ENCODE results near the gene CEP85.
A peak's percentile ranks its signal among the peaks of the same experiment; 100 is the strongest.

Gene CEP85, protein sequence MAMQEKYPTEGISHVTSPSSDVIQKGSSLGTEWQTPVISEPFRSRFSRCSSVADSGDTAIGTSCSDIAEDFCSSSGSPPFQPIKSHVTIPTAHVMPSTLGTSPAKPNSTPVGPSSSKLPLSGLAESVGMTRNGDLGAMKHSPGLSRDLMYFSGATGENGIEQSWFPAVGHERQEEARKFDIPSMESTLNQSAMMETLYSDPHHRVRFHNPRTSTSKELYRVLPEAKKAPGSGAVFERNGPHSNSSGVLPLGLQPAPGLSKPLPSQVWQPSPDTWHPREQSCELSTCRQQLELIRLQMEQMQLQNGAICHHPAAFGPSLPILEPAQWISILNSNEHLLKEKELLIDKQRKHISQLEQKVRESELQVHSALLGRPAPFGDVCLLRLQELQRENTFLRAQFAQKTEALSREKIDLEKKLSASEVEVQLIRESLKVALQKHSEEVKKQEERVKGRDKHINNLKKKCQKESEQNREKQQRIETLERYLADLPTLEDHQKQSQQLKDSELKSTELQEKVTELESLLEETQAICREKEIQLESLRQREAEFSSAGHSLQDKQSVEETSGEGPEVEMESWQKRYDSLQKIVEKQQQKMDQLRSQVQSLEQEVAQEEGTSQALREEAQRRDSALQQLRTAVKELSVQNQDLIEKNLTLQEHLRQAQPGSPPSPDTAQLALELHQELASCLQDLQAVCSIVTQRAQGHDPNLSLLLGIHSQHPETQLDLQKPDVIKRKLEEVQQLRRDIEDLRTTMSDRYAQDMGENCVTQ

DNA sequence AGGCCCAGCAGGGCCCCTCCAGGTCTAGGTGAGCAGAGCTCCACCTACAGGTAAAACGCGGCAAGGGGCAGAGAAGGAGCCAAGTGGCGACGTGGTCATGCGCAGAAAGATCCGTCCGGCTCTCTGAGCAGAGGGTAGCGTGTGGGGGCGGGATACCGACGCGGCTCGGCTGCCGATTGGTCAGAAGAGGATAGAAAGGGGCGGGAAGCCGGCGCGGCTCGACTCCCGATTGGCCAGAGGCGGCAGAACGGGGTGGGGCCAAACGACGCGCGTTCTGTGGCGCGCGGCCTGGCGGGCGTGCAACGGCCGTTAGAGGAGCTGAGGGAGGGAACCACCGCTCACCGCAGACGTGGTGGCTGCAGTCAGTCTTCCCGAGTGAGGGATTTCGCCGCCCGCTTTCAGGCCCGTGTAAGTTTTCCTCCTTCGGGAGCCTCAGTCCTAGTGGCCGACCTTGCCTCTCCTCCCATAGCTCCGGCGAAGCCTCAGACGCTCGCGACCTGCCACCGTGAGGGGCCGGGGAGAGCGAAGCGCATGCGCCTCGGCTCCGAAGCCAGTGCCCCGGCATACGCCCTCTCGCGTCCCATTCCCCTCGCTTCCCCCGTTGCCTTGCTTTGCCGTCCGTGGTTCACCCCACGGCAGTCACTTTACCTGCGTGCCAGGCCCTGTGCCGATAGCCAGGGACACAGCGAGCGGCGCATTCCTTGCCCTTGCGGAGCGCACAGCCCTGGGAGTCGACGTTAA lies at the start of gene CEP85:
Gene CEP85, plus strand, starts transcription at position 298 of the 741 bp plus-strand sequence. CDS start 5,584 bp downstream, outside the sequence.
- peak; percentile 98 for DNase-seq

- DNase-seq, result no peak
Measured at GRCh38 chr1:26184883-26185282, 49.1 kb upstream of the CEP85 start.

DNA sequence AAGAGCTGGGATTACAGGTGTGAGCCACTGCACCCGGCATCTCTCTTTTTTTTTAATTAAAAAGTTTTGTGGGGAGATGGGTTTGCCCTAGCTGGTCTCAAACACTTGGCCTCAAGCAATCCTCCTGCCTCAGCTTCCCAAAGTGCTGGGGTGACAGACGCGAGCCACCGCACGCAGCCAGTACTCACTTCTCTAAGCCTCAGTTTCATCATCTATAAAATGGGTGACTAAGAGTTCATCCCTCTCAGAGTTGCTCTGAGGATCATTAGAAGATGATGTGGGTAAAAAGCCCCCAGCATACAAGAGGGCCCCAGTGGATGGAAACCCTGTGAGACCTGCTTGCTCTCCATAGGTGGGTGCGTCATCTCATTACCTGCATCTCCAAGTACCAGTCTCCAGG lies 46.1 kb upstream of the CEP85 start:
- no peak for DNase-seq

DNA sequence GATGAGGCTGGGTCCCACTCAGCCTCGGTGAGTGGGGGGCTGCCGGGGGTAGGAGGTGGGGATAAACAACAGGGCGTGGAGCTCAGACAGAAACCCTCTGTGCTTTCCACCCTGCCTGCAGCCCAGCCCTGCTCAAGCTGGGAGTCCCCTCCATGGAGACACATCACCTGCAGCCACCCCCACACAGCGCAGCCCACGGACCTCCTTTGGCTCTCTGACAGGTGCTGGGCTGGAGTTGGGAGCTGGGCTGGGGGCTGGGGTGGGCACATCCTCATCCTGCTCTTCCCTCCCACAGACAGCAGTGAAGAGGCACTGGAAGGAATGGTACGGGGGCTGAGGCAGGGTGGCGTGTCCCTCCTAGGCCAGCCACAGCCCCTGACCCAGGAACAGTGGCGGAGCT lies 45.5 kb upstream of the CEP85 start:
- no peak for DNase-seq

DNA sequence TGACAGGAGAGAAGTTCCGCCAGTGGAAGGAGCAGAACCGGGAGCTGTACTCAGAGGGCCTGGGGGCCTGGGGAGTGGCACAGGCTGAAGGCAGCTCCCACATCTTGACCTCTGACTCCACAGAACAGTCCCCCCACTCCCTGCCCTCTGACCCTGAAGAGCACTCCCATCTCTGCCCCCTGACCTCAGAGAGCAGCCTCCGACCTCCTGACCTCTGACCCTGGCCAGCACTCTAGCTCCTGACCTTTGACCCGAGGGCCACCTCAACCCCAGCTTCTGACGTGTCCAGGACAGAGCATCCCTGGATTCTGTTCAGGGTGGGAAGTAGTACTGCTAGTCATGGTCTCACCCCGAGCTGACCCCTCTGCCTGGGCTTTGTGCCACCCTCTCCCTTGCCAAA lies 44.7 kb upstream of the CEP85 start:
- DNase-seq, result no peak

GRCh38 chr1:26189751-26190275 lies 44.2 kb upstream of the CEP85 start:
- peak; percentile 21 for DNase-seq

DNA sequence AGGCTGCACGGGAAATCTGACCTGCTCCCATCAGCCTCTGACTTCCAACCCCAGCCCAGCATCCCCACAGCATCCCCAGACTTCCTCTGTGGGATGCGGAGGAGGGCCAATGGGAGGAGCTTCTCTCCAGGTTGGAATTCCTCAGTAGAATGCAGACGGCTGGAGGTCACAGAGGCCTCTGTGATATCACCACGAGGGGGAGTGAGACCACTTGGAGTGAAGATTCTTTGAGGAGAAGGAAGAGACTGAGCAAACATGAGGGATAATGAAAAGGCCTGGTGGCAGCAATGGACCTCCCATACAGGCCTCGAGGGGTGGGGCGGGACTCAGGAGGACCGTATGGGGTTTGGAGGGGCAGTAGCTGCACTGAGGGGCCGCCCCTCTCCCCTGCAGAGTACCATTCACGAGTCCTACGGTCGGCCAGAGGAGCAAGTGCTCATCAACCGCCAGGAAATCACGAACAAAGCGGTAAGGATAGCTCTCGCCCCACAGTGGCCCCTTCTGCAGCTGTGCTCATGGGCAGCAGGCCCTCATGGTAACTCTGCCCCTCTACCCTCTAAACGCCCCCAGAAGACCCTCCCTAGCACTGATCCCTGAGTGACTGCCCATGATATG lies 43.5 kb upstream of the CEP85 start, which contains the start of gene CATSPER4:
Gene CATSPER4, plus strand, starts transcription at position 230 of the 615 bp plus-strand sequence. Its CDS starts 26 bp downstream, at position 256.
- DNase-seq, result peak; percentile 59

DNA sequence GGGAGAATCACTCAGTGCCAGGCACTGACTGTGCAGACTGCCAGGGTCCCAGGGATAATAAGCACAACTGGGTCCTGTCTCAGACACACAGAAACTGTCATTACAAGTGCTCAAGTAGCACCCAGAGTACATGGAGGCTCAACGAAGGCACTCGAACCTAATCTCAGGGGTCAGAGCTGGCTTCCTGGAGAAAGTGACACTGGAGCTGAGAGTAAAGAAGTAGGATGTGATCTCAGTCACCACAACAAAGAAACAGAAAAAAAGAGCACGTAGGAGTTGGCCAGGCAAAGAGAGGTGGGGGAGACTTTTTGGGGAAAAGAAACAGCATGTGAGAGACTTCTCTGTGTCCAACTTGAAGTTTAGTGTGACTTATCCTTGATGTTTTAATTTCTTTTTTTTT lies 42.3 kb upstream of the CEP85 start:
- DNase-seq, result no peak

- no peak for DNase-seq
Measured at GRCh38 chr1:26195805-26196204, 38.2 kb upstream of the CEP85 start.

GRCh38 chr1:26197301-26197700 lies 36.7 kb upstream of the CEP85 start:
- no peak for DNase-seq

GRCh38 chr1:26197813-26198212 lies 36.2 kb upstream of the CEP85 start:
- DNase-seq, result no peak

- no peak for DNase-seq
Measured at GRCh38 chr1:26200413-26200812, 33.6 kb upstream of the CEP85 start.

- no peak for DNase-seq
Measured at GRCh38 chr1:26203642-26204318, 30.2 kb upstream of the CEP85 start.

GRCh38 chr1:26210147-26210870 lies 23.7 kb upstream of the CEP85 start:
- no peak for DNase-seq

- DNase-seq, result no peak
Measured at GRCh38 chr1:26212726-26213125, 21.3 kb upstream of the CEP85 start.

DNA sequence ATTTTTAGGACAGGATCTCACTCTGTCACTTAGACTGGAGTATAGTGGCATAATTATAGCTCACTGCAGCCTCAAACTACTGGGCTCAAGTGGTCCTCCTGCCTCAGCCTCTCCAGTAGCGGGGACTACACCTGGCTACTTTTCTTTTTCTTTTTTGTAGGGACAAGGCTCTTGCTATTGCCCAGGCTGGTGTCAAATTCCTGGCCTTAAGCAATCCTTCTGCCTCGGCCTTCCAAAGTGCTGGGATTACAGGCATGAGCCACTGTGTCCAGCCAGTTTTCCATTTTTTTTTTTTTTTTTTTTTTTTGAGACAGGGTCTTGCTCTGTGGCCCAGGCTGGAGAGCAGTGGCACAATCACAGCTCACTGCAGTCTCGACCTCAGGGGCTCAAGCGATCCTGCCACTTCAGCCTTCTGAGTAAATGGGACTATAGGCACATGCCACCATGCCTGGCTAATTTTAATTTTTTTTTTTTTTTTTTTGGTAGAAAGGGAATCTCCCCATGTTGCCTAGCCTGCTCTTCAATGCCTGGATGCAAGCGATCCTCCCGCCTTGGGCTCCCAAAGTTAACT lies 20.6 kb upstream of the CEP85 start:
- DNase-seq, result no peak

- DNase-seq, result no peak
Measured at GRCh38 chr1:26215246-26215645, 18.8 kb upstream of the CEP85 start.

GRCh38 chr1:26218906-26219494 lies 15.0 kb upstream of the CEP85 start:
- no peak for DNase-seq

GRCh38 chr1:26220199-26220912 lies 13.6 kb upstream of the CEP85 start:
- no peak for DNase-seq

DNA sequence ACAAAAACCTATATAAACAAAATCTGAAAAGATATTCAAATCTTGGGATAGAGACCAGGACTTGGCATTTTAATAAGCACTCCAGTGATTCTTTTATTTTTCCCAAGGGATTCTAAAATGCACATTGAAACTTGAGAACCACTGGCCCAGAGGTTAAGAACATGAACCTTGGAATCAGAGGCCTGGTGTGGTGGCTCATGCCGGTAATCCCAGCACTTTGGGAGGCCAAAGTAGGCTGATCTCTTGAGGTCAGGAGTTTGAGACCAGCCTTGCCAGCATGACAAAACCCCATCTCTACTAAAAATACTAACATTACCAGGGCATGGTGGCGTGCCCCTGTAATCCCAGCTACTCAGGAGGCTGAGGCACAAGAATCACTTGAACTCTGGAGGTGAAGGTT lies 12.9 kb upstream of the CEP85 start:
- DNase-seq, result no peak
